ENCODE measurements around the gene NUP210. TPM values are rescaled to one million over a fixed set of nuclear protein-coding genes. Genes with fewer than 3 reads are reported as not detected.
A peak's percentile ranks its signal among the peaks of the same experiment; 100 is the strongest.

The NUP210 gene
- total and polyA plus RNA-seq, 2 of the 13 experiments (the other 11 are each of a cell fraction or from before 2014, with no cell fraction given), result 31.6 to 35.2 TPM

DNA sequence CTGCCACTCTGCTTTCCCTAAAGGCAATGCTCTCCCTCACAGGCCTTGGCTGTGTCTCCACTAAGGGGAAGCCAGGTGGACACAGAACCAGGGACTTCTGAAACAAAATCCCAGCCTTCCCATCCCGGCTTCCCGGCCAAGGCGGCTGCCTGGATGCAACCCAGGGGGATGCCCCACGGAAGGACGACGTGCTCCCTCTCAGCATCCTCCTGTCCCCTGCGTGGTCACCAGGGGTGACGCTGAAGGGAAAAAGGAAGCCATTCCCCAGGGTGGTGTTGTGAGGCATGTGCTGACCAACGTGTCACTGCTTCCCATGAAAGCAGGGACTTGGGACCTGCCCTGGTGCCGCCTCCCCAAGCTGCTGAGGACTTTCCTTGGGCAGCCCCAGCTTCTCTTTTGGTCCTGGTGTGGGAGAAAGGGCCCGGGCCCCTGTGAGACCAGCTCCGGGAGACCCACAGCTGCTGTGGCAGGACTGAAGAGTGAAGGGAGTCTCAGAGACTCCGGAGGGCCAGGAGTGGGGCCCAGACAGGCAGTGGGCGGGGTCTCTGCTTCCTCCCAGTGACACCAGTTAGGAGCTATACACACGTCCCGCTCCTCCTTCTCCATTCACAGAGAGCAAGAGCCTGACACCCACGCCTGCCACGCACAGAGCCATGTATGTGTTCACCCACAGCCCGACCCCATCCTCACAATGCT, 139.2 kb downstream of the NUP210 start (continued):
- TF ChIP-seq ZNF510 (CRISPR knock-in tag; IDR thresholded peaks at IDR 0.05; ENCODE audit: low read depth) (no peak), SOX6 (IDR thresholded peaks at IDR 0.05) (no peak), SOX6 (CRISPR knock-in tag; IDR thresholded peaks at IDR 0.05) (0 out of 2 replicates have a peak, but pooled peaks have one; percentile 13), ADNP (CRISPR knock-in tag; IDR thresholded peaks at IDR 0.05) (no peak), PRPF4 (IDR thresholded peaks at IDR 0.05; ENCODE audit: low read depth, low read length, poor library complexity, severe bottlenecking) (no peak), TOPORS (CRISPR knock-in tag; IDR thresholded peaks at IDR 0.05) (0 out of 2 replicates have a peak, but pooled peaks have one; percentile 18), HOXD1 (CRISPR knock-in tag; IDR thresholded peaks at IDR 0.05) (no peak), ZNF143 (CRISPR knock-in tag; IDR thresholded peaks at IDR 0.05) (peak; percentile 13; the same call in 1 of the 2 replicates), ZNF20 (CRISPR knock-in tag; IDR thresholded peaks at IDR 0.05) (no peak), EZH2 (conservative IDR thresholded peaks at IDR 0.05; ENCODE audit: low read depth, low read length) (no peak)
- TF ChIP-seq, protein P1, sequence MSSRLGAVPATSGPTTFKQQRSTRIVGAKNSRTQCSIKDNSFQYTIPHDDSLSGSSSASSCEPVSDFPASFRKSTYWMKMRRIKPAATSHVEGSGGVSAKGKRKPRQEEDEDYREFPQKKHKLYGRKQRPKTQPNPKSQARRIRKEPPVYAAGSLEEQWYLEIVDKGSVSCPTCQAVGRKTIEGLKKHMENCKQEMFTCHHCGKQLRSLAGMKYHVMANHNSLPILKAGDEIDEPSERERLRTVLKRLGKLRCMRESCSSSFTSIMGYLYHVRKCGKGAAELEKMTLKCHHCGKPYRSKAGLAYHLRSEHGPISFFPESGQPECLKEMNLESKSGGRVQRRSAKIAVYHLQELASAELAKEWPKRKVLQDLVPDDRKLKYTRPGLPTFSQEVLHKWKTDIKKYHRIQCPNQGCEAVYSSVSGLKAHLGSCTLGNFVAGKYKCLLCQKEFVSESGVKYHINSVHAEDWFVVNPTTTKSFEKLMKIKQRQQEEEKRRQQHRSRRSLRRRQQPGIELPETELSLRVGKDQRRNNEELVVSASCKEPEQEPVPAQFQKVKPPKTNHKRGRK (CRISPR knock-in tag; IDR thresholded peaks at IDR 0.05), result no peak
- TF ChIP-seq, protein P2, sequence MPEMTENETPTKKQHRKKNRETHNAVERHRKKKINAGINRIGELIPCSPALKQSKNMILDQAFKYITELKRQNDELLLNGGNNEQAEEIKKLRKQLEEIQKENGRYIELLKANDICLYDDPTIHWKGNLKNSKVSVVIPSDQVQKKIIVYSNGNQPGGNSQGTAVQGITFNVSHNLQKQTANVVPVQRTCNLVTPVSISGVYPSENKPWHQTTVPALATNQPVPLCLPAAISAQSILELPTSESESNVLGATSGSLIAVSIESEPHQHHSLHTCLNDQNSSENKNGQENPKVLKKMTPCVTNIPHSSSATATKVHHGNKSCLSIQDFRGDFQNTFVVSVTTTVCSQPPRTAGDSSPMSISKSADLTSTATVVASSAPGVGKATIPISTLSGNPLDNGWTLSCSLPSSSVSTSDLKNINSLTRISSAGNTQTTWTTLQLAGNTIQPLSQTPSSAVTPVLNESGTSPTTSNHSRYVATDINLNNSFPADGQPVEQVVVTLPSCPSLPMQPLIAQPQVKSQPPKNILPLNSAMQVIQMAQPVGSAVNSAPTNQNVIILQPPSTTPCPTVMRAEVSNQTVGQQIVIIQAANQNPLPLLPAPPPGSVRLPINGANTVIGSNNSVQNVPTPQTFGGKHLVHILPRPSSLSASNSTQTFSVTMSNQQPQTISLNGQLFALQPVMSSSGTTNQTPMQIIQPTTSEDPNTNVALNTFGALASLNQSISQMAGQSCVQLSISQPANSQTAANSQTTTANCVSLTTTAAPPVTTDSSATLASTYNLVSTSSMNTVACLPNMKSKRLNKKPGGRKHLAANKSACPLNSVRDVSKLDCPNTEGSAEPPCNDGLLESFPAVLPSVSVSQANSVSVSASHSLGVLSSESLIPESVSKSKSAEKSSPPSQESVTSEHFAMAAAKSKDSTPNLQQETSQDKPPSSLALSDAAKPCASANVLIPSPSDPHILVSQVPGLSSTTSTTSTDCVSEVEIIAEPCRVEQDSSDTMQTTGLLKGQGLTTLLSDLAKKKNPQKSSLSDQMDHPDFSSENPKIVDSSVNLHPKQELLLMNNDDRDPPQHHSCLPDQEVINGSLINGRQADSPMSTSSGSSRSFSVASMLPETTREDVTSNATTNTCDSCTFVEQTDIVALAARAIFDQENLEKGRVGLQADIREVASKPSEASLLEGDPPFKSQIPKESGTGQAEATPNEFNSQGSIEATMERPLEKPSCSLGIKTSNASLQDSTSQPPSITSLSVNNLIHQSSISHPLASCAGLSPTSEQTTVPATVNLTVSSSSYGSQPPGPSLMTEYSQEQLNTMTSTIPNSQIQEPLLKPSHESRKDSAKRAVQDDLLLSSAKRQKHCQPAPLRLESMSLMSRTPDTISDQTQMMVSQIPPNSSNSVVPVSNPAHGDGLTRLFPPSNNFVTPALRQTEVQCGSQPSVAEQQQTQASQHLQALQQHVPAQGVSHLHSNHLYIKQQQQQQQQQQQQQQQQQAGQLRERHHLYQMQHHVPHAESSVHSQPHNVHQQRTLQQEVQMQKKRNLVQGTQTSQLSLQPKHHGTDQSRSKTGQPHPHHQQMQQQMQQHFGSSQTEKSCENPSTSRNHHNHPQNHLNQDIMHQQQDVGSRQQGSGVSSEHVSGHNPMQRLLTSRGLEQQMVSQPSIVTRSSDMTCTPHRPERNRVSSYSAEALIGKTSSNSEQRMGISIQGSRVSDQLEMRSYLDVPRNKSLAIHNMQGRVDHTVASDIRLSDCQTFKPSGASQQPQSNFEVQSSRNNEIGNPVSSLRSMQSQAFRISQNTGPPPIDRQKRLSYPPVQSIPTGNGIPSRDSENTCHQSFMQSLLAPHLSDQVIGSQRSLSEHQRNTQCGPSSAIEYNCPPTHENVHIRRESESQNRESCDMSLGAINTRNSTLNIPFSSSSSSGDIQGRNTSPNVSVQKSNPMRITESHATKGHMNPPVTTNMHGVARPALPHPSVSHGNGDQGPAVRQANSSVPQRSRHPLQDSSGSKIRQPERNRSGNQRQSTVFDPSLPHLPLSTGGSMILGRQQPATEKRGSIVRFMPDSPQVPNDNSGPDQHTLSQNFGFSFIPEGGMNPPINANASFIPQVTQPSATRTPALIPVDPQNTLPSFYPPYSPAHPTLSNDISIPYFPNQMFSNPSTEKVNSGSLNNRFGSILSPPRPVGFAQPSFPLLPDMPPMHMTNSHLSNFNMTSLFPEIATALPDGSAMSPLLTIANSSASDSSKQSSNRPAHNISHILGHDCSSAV (CRISPR knock-in tag; IDR thresholded peaks at IDR 0.05; ENCODE audit: borderline replicate concordance), result no peak
- TF ChIP-seq, protein P3, sequence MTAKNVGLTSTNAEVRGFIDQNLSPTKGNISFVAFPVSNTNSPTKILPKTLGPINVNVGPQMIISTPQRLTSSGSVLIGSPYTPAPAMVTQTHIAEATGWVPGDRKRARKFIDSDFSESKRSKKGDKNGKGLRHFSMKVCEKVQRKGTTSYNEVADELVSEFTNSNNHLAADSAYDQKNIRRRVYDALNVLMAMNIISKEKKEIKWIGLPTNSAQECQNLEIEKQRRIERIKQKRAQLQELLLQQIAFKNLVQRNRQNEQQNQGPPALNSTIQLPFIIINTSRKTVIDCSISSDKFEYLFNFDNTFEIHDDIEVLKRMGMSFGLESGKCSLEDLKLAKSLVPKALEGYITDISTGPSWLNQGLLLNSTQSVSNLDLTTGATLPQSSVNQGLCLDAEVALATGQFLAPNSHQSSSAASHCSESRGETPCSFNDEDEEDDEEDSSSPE (CRISPR knock-in tag; IDR thresholded peaks at IDR 0.05), result no peak
- TF ChIP-seq, protein P4, sequence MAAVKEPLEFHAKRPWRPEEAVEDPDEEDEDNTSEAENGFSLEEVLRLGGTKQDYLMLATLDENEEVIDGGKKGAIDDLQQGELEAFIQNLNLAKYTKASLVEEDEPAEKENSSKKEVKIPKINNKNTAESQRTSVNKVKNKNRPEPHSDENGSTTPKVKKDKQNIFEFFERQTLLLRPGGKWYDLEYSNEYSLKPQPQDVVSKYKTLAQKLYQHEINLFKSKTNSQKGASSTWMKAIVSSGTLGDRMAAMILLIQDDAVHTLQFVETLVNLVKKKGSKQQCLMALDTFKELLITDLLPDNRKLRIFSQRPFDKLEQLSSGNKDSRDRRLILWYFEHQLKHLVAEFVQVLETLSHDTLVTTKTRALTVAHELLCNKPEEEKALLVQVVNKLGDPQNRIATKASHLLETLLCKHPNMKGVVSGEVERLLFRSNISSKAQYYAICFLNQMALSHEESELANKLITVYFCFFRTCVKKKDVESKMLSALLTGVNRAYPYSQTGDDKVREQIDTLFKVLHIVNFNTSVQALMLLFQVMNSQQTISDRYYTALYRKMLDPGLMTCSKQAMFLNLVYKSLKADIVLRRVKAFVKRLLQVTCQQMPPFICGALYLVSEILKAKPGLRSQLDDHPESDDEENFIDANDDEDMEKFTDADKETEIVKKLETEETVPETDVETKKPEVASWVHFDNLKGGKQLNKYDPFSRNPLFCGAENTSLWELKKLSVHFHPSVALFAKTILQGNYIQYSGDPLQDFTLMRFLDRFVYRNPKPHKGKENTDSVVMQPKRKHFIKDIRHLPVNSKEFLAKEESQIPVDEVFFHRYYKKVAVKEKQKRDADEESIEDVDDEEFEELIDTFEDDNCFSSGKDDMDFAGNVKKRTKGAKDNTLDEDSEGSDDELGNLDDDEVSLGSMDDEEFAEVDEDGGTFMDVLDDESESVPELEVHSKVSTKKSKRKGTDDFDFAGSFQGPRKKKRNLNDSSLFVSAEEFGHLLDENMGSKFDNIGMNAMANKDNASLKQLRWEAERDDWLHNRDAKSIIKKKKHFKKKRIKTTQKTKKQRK (IDR thresholded peaks at IDR 0.05; ENCODE audit: low read length), result no peak

Data from HepG2 (cell line).